Stimulated activated CD4-positive, alpha-beta T cell treated with anti-CD3 and anti-CD28 coated beads, Interleukin-1b, Interleukin-23, amount 100 ng/mL, for 48 hours (primary cell): ENCODE measurements around the gene ARAP1.
A peak's percentile ranks its signal among the peaks of the same experiment; 100 is the strongest.

Source experiments
- DNase-seq: peaks from one replicate; pipeline ENCODE4 v3.0.0-alpha.2; 2020

Gene ARAP1

DNA sequence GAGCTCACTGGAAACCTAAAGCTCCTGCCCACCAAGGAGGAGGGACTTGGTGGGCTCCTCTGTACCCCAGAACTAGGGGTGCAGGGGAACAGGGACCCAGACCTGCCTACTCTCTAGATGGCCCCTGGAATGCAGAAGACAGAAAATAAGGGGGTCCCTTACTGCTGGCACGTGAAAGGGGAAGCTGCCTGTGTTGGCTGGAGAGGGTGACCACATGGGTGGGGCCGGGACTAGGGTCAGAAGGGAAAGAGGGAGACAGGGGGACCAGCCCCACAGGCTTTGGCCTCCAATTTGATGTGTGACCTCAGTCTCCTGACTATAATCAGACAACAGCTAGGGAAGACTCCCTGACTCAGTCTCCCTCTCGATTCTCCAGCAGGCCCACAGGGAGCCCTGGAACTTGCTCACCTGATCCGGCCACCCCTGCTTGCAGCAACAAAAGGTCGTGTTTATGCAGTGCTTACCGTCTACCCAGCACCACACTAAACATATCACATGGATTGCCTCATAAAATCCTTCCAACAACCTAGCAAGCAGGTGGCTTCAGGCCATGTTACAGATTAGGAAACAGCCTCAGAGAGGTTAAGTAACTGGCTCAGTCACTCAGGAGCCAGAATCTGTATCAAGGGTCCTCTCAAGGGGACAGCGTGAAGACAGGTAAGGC lies 10.2 kb downstream of the ARAP1 start:
- DNase-seq, result no peak

DNA sequence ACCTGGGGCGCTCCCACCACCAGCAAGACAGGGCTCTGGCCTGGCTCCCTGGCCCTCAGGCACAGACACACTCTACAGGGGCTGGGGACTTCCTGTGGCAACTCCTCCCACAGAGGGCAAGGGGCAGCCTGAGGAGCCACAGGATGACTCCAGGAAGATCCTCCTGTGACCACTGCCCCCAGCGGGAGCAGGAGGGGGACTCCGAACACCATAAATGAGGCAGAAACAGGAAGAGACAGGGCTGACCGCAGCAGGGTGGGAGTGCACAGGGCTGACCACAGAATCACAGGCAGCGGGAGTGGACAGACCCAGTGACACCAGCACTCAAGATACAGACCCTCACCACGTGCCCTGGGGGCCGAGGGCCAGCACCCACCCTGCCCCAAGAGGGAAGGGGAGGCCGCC lies 10.8 kb downstream of the ARAP1 start:
- no peak for DNase-seq

DNA sequence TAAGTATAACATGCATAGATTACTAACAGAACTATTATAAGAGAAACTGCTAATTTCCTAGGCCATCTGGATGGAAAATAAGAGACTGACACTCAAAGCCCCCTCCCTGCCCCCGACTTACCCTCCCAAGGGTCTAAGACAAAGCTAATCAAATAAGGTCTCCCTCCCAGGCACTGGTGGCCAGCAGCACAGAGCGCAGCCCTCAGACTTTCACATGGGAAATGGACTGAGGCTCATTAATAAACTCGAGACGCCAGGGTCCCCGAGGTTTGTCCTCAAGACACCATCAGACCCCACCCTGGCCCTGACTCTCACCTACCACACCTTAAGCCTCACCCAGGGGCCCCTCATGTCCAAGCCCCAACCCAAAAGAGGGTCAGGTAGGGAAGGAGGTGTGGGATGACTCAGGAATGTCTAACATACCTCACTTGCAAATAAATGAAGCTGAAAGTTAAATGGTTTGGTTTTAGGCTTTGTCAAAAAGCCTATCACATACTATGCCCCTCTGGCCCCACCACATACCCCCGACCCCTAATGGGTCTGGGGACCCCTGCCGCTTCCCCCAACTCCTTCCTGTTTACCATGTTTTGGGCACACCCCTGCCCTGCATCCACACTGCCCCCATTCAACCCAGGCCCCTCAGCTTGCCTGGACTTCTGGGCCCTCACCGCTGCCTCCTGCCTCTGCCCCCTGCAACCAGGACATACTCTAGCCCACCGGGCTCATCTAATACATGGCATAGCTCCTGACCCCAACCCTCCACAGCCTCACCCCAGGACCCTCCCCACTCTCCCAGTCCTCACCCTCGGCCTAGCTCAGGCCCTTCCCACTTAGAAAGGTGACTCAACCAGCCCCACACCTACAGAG lies 11.4 kb downstream of the ARAP1 start:
- no peak for DNase-seq

DNA sequence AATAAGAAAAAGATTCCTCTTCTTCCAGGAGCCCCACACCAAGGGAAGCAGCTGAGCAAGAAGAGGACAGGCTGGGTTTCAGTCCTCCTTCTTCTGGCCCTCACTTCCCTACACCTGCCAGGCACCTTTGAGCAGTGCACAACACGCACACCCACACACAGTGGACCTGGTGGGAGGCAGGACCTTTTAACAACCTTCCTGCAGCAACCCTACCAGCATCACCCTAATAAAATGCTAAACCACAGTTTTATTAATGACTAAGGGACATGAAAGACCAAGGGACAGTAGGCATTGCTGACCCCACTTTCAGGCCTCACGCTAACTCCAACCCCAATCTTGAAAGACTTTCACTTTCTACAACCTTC lies 12.2 kb downstream of the ARAP1 start:
- DNase-seq, result no peak

DNA sequence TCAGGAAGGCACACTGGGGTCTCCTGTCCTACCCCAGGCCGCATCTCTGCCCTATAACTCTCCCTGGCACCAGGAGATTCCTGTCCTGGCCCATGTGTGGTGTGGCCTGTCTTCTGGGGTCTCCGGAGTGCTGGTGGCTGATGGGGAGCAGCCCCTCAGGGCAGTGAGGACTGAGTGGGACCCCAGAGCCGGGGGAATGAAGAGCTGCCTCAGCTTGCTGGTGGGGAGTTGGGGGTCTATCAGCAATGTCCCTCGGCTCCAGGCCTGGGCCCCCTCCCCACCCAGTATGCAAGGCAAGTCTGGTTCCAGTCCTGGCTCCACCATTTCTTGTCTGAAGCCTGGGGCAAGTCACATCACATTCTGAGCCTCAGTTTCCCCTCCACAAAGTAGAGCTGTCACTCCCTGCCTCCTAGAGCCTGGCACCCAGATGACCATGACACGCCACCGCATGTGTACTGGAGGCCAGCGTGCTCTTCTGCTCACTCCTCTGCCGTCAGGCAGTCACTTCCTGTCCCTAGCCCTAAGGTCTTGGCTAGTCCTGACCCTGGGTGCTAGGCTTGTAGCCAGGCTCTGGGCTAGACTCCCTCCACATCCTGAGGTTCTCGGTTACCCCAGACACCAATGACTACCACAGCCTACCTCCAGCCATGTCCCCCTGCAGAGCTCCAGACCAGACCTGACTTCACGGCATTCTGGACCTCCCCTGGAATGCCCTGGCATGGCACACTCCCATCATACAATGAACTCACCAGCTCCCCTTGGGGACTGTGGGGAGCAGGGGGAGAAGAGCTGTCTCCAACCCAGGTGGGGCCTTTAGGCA lies 12.8 kb downstream of the ARAP1 start:
- no peak for DNase-seq

DNA sequence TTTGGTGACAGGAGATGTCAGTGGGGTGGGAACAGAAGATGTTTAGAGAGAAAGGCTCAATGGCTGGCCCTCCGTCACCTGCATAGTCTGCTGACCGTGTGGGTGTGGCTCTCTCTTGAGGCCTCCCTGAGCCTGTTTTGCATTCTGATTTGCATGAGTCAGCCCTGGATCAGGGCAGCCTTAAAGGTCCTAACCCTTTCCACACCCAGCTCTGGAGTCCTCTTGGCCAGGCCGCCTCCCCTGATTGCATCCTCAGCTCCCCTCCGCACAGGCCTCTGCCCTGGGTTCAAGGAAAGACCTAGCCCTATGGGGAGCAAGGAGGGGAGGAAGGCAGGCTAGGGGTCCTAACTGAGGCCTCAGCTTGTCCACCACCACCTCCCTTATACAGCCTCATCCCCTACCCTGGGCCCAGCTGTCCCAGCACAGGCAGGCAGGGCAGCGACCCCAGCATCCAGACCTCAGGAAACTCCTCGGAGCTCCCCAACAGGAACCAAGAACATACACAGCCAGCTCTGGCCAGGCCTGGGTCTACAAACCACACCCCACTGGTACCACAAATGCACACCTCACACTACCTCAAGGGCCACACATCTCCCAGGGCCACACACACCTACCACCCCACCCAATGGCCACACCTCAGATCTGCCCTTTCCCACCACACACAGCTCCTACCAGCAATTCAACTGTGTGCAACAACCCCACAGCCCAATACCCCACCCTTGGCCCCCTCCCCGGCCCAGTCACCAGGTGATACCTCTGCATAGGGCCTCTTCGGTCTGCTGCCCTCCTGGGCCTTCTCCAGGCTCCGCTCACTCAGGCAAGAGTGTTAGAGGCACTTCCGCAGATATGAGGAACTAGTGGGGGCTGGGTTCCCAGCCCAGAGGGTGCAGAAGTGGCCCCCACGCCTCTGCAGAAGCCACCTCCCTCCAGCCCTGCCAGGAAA lies 13.7 kb downstream of the ARAP1 start:
- no peak for DNase-seq

DNA sequence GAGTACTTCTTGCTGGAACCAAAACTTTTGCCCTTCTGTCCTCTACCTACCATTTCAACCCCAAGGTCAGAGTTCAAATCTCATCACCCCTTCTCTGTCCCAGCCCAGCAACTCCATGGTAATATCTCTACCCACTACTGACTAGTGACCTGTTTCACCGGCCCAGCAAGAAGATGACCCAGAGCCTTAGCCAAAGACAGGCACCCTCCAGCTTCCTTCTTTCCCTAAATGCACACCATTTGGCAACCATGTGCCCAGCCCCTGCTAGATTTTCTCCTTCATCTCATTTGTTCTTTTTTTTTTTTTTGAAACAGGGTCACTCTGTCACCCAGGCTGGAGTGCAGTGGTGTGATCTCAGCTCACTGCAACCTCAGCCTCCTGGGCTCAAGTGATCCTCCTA lies 14.9 kb downstream of the ARAP1 start:
- DNase-seq, result no peak

DNA sequence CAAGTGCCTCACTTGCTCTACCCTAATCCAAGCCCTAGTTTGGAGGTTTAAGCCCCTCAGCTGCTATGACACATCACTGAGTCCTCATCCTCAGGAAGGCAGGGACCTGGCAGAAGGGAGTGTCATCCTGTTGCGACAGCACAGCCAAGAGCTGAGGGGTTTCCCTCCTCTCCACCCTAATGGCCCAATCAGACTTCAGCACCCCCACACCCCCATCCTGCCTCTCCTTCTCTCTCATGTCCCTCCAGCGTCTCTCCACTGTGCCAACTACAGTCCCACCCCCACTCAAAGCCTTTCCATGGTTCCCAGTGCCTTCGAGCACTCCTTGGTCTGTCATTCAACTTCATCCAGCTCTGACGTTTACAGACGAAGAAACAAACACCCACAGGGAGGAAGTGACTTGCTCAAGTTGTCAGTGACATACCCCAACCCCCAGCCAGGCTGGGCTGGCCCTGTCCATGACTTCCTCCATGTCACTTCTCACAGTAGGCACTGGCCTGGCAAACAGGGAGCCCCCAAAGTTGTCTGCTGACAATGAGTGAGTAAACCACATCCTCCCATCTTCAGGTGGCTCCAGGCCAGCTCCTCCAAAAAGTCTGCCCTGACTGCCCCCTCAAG lies 15.6 kb downstream of the ARAP1 start:
- peak; percentile 73 for DNase-seq

DNA sequence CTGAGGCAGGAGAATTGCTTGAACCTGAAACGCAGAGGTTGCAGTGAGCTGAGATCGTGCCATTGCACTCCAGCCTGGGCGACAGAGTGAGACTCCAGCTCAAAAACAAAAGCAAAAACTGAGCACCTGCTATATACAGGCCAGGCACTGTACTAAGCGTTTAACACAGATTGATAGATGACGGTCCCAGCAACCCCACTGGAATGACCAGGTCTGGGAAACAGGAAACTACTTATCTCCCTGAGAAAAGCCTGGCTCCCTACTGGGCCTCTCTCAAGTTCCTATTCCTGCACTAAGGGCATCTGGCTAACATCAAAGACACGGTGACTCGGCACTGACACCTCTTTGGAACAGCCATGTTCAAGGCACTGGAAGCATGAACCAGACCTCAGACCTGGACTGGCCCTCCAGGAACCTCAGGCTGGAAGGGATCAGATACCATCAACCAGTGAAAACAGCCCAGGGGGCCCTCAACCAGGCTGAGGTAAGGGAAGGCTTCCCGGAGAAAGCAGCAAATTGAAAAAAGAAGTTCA lies 16.6 kb downstream of the ARAP1 start:
- DNase-seq, result no peak

DNA sequence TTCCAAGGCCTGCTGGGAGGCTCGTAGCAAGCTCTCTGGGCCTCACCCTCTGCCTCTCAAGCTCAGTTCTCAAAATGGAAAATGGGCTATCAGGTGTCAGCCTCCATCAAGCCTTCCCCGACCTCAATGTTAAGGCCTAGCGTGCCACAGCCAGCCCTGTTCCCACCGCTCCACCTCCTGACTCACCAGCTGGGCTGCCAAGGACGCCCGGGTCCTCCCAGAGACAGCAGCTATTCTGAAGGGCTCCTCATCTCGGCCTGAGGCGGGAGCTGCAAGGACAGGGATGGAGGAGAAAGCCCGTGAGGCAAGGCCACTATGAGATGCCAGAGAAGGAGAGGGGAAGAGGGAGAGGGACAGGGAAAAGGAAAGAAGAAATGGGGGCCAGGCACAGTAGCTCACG lies 19.9 kb downstream of the ARAP1 start:
- no peak for DNase-seq

DNA sequence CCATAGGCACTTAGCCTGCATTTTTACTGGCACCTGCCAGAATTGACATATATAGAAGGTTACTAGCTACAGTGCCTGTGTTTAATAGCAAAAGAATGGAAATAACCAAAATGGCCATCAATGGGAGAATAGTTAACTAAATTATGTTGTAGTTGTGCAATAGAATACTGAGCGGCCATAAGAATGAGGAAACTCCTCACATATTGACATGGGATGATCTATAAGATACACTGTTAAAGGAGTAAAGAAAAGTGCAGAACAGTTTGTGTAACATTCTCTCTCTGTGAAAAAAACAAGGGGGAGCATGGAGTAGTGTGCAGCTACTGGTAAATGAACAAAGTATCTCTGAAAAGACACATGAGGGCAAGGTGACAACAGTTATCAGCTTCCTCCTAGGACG lies 21.5 kb downstream of the ARAP1 start:
- no peak for DNase-seq

DNA sequence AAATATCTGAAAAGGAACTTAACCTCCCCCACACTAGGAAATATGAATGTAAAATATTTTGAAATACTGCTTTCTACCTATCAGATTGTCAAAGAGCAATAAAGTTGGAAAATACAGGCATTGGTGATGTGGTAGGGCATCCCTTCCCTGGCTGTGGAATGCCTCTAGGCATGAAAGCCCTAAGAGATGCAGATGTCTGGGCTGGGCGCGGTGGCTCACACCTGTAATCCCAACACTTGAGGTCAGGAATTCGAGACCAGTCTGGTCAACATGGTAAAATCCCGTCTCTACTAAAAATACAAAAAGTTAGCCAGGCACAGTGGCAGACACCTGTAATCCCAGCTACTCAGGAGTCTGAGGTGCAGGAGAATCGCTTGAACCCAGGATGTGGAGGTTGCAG lies 22.0 kb downstream of the ARAP1 start:
- no peak for DNase-seq

DNA sequence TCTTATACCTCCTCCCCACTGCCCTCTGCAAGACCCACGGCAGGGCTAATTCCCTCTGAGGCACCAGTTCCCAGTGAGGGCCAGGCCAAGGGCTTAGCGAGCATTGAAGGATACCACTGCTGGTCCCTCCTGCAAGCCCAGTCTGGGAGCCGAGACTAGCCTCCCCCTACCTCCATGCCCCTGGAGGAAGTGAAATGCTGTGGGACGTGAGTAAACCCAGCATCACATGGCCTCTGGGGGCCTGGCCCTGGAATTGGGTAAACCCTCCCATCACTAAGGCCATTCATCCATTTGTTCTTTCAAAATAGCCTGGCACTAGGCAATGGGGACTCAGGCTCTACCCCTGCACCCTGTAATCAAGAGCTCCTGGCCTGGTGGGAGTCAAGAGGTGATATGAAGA lies 24.7 kb downstream of the ARAP1 start:
- DNase-seq, result no peak

DNA sequence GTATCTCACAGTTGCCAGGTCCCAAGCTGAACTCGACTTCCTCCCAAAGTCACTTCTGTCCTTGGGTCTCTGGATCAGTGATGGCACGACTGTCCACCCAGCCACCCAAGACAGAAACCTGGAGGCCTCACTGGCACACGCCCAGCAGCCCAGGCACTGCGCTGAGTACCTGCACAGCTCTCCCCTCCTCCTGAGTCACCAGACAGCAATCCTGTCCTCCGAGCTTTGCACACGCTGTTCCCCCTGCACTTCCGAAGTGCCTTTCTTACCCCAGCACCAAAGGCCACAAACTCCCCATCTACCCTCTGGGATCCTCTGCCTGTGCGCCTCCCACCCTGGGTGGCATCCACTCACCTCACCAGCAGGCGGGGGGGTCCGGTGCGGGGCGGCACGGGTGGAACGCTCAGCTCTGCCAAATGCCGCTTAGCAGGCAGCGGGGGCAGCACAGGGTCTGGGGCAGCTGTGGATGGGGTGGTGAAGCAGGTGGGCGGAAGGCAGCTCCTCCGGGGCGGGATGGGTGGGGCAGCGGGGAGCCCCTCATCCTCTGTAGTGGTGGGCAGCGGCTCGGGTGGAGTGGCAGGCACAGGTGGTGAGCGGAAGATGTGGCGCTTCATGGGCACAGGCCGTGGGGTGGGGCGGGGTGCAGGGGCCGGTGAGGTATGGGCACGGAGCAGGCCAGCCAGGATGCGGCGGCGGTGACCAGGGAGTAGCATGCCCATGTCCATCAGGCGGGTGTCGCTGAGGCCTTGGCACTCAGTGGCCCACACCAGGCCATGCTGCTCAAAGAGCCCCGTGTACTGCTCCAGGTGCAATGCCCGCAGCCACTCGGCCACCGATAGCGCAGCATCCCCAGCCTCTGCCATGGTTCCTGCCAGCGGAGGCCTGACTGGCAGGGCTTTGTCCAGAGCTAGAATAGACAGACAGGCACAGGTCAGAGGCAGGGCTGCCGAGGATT lies 25.7 kb downstream of the ARAP1 start:
- DNase-seq, result no peak

DNA sequence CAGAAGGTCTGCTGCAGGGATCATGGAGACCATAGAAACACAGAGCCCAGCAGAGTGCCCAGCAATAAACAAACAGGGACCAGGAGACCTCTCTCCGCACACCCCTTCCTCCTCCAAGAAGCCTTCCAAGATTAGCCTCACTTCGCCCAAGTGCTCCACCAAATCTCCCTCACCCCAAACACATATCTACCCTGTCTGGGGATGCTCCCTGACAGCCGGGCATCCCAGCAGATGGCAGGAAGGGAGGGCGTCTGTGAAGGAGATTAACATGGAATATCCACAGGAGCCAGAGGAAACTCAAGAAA lies 26.5 kb downstream of the ARAP1 start:
- no peak for DNase-seq

DNA sequence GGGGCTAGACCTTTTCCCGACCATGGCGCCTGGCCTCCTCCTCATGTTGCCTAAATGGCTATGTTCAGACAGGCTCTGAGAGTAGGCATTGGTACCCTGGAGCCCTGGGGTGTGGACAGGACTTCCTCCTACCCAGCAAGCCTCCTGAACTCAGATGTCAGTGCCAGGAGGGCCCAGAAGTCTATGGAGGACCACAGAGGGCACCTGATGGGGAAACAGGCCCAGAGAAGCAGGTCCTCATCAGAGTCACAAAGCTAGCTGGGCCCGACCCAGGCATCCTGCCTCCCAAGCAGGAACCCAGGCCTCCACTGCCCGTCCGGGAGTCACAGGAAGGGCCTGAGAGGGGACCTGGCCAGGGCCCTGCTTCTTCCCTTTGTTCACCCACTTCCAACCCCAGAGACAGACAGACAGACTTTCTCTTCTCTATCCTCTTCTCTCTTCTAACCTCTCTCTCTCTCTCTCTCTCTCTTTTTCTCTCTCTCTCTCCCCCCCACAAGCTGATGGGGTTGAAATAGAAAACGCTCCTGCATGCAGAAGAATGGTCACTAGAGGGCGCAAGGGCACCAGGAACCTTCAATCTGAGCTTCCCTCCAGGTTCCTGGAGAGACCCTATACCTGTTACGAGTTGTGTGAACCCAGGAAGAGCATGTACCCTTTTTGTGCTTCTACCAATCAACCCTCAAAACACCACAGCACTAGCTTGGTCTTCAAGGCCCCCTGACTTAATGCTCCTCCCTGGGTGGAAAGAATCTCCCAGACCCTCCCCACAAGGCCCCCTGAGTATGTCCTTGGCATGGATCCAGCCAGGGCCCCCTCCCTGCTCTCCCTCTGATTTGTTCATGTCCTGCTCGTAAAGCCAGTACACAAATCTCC lies 27.1 kb downstream of the ARAP1 start:
- peak; percentile 73 for DNase-seq

DNA sequence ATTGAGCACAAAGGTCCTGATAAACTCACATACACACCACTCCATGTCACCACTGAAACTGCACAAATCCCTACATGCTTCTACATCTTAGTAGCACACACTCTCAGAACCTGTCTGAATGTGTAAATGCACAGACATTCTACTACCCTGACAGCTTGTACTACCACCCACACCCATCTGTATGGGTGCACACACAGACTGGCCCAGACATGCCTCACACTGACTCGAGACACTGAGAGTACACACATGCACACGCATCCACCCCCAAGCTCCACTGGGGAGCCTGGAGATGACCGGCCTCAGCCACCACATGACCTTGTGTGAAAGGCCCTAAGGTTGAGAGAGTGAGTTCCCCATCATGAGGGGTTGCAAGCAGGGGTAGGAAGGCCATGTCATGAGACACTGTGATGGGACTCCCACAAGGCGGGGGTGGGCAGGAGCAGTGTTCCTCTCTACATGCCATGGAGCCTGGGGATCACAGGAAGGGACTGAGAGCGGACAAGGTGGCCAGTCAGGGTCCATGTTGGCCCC lies 28.1 kb downstream of the ARAP1 start:
- no peak for DNase-seq

DNA sequence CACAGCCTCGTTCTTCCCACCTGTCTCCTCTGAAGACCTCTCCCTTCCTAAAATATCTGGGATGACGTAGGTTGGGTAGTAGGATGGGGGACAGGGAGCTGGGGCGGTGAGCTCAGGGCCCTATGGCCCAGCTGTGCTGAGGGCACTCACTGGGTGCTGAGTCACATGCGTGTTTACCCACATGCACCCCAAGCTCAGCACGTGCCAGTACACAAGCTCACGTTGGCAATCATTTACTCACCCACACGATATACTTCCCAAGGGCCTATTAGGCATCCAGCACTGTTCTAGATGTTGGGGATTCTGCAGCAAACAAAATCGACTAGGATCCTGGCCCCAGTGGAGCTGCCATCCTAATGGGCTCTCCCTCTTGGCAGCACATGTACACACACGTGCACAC lies 28.7 kb downstream of the ARAP1 start:
- DNase-seq, result no peak

DNA sequence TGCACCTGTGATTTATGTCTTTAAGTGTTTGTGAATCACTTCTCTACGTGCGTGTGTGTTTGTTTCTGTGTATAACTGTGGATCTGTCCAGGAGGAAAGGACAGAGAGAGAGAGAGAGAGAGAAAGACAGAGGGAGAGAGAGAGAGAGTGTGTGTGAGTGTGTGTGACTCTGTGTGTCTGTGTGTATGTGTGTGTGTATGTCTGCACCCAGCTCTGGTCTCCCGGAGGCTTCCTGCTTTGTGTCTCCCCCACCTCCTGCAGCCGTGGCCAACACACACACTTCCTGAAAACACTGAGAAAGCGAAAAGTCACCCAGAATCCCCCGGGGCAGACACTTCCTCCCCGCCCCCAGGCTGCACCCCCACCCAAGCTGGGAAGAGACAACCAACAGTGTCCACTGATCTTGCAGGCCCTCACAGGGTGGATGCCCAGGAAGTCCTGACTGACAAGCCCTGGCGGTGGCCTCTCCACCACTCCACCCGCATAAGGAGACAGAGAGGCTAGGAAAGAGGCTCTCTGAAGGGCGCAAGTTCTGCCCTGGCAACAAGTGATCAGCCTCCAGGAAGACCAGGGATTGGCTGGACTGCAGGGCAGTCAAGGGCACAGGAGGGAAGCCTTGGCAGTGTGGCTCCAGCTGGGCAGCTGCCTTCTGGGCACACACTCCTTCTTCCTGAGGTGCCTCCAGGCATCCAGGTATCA lies 30.0 kb downstream of the ARAP1 start:
- DNase-seq, result peak; percentile 85
